ENCODE results near the gene H2BK1.

The H2BK1 gene

DNA sequence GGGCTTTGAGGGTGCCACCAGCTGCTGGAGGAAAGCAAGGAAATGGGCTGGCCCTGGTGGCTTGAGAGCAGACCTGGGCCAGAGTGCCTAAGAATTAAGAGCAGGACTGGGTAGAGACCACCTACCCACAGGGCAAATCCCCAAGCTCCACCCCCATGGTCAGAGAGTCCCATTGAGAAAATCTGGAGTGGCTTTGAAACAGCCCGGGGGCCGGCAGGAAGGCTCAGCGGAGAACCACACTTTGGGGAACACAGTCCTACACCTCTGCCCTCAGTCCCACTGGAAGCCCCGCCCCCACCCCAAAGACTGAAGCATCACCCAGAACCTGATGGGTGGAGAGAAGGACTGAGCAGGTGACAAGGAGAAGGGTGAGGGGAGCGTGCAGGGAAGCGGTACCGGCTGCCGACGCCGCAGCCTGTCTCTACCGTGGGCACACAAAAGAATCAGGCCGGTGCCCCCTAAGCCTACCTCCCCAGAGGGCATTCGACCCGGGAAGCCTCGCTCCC, 34.6 kb upstream of the H2BK1 start:
- DNase-seq, result no peak

DNA sequence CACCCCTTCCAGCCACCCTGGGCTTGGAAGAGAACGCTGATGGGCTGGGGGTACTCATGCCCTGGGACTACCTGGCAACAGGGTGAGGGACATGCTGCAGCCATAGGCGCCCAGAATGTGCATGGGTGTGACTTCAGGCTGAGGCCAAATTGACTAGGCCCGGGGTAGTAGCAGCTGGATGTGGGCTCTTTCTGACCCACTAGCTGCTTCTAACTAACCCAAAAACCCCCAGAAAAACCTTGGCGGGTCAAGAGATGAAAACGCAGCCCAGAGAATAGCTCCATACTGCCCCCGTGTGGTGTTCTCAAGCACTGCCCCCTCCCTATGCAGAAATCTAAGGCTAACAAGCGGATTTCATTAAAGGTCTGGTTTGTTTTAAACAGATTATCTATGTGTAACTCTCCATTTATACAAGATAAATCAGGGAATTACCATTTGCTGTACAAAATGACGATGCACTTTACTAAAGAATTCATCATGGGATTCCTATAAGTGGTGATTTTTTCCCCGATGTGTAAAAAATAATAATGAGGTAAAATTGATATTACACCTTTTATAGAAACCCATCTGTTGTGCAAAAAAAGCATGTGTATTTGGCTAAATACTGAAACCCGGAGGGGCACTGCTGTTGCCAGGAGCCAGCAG, 34.0 kb upstream of the H2BK1 start:
- peak; percentile 23 for DNase-seq

- DNase-seq, result no peak
Observed at GRCh38 chr7:151243408-151244195, 33.3 kb upstream of the H2BK1 start.

- no peak for DNase-seq
Observed at GRCh38 chr7:151243045-151243349, 32.7 kb upstream of the H2BK1 start.

DNA sequence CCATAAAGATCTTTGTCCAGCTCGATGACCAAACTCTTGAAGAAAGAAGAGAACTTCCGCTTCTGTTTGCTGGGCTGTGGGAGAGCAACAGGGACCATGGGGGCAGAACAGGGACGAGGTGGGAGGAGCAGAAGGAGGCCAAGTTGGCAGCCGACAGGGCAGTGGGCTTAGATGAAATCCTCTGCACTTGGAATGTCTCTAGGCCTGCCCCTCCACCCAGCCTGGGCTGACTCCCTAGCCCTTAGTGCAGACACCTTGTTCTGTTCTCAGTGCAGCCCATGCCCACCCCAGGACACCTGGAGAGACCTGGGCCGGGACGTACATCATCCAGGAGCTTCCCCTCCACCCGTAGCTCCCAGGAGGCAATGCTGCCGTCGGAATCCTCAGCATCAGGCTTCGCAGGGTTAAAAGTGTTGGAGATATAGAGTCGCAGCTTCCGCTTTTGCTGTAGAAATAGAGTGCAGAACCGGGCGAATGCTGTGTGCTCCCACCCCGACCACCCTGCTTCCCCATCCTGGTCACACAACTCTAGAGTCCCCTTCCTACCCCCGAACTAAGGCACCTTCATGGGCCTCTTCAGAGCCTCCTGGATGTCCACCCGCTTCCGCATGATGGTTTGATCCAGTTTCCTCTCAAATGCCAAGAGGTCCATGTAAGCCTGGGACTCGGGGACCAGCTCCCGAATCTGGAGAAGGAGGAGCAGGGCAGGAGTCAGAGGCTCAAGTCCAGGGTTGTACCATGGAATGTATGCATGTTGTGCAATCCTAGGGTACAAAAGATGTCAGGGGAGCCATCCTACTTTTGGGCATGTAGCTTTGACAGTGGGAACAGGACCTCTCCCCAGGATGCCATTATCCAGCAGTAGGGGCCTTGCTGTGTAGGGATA, 32.1 kb upstream of the H2BK1 start:
- no peak for DNase-seq

DNA sequence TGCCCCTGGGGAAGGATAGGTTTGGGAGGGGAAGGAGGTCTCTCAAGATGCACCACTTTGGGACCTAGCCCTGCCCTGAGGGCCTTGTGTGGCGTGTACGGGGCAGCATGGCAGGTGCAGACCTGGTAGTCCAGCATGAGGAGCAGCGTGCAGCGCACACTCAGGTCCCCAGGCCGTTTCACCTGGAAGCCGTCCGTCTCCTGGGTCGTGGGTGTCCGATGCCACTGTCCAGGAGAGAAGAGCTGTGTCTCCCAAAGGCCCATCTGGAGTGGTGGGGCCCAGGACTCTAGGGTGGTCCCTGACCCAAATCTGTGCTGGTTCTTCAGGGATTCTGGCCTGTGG, 31.4 kb upstream of the H2BK1 start:
- DNase-seq, result no peak

- DNase-seq, result no peak
Observed at GRCh38 chr7:151240942-151241754, 30.9 kb upstream of the H2BK1 start.

DNA sequence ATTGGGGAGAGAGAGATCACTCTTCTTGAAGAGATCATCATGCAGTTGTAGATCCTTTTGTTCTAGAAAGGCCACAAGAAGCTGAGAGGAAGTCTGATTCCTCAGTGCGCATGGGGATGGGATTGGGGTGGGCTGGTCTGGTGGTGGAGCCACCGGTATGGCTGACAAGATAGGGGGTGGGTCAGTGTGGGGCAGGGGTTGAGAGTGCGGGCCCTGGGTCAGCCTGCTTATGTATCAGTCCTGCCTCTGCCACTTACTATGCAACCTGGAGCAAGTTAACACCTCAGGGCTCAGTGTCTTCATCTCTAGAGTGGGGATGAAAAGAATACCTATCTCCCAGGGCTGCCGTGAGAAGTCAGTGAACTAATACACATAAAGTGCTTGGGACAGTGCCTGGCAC, 30.2 kb upstream of the H2BK1 start:
- no peak for DNase-seq

DNA sequence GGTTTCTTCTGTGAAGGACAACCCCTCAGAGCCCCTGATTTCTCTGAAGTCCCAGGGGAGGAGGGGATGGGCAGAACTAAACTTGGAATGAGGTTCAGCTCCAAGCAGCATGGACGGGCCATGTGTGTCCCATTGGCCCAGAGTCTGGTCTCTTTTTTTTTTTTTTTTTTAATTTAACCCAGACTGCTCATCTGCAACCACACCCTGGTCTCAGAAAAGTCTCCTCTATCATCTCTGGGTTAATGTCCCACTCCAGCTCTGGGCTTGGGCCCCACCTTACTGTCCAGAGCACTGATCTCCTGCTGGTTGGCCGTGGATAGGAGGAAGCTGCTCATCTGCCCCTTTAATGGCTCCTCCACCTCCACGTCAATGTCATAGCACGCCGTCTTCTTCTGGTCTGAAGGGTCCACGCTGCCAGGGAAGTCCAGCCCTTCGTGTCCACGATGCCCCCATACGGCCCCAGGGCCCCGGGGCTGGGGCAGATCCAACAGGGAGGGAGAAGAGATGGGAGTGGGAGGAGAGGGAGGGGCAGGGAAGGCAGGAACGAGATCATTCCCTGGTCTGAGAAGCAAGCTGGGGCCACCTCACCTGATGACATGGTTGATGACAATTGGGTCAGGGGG, 29.7 kb upstream of the H2BK1 start:
- no peak for DNase-seq

GRCh38 chr7:151238924-151239836, 28.9 kb upstream of the H2BK1 start:
- no peak for DNase-seq

DNA sequence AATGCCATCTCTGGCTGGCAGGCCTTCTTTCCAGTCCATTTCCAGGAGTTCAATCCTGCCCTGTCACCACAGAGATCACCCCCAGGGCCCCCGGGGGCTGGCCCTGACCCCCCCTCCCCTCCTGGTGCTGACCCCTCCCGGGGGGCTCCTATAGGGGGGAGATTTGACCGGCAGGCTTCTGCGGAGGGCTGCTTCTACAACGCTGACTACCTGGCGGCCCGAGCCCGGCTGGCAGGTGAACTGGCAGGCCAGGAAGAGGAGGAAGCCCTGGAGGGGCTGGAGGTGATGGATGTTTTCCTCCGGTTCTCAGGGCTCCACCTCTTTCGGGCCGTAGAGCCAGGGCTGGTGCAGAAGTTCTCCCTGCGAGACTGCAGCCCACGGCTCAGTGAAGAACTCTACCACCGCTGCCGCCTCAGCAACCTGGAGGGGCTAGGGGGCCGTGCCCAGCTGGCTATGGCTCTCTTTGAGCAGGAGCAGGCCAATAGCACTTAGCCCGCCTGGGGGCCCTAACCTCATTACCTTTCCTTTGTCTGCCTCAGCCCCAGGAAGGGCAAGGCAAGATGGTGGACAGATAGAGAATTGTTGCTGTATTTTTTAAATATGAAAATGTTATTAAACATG, 28.0 kb upstream of the H2BK1 start:
- no peak for DNase-seq

GRCh38 chr7:151237244-151238189, 27.2 kb upstream of the H2BK1 start:
- DNase-seq, result no peak

DNA sequence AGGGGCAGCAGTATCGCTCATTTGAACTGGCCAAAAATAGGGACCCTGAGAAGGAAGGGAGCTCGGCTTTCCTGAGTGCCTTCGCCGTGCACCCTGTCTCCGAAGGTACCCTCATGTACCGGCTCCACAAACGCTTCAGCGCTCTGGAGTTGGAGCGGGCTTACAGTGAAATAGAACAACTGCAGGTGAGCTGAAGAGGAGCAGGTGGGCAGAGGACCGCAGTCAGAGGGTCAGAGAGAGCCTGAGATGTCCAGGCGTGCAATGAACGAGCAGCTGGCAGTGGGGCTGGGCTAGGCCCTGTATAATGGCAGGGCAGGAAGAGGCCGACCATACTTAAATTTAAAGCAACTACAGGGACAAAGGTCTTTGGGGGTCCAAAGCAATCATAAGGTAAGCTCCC, 26.1 kb upstream of the H2BK1 start:
- DNase-seq, result no peak

DNA sequence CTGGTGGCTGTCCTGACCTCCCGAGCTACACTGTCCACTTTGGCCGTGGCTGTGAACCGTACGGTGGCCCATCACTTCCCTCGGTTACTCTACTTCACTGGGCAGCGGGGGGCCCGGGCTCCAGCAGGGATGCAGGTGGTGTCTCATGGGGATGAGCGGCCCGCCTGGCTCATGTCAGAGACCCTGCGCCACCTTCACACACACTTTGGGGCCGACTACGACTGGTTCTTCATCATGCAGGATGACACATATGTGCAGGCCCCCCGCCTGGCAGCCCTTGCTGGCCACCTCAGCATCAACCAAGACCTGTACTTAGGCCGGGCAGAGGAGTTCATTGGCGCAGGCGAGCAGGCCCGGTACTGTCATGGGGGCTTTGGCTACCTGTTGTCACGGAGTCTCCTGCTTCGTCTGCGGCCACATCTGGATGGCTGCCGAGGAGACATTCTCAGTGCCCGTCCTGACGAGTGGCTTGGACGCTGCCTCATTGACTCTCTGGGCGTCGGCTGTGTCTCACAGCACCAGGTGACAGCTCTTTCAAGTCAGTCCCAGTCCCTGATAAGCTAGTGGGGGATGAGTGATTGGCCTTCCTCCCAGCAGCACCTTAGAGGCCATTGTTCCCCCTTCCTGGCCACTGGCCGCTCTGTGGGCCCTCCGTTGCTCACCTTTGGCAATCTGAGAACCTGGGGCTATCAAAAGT, 25.0 kb upstream of the H2BK1 start:
- no peak for DNase-seq

DNA sequence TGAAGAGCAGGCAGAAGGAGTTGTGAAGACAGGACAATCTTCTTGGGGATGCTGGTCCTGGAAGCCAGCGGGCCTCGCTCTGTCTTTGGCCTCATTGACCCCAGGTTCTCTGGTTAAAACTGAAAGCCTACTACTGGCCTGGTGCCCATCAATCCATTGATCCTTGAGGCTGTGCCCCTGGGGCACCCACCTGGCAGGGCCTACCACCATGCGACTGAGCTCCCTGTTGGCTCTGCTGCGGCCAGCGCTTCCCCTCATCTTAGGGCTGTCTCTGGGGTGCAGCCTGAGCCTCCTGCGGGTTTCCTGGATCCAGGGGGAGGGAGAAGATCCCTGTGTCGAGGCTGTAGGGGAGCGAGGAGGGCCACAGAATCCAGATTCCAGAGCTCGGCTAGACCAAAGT, 23.5 kb upstream of the H2BK1 start:
- DNase-seq, result no peak

DNA sequence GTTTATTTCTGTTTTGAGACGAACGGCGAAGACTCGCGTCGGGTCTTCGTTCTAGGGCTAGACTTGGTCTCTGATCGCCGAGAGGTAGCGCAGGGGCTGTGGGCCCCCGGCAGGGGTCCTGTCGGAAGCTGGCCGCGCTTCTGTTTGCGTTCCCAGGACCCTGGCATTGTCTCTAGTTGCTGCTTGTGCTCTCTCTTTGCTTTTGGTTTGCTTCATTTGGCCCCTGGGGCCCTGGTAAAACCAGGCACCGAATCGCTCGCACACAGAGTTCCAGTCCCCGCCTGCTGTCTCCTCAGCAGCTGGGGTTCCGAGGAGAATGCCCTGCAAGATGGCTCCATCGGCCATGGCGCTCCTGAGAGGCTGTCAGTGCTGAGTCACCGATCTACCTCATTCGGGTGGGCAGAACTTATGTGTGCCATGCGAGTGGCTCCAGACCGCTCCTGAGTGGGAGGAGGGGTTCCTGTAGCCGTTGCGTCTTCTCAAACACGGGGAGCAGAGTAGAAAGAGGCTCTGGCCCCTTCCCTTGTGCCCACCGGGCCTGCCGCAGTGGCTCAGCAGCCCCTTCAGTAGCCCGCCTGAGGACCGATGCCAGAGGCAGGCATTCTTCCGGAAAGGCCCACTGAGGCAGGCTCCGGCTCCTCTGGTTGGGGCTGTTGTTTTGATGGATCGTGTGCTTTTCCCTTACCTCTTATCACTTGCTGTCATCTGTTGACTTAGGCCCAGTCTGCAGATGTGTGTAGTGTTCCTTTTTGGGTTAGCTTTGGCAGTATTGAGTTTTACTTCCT, 22.8 kb upstream of the H2BK1 start:
- no peak for DNase-seq

DNA sequence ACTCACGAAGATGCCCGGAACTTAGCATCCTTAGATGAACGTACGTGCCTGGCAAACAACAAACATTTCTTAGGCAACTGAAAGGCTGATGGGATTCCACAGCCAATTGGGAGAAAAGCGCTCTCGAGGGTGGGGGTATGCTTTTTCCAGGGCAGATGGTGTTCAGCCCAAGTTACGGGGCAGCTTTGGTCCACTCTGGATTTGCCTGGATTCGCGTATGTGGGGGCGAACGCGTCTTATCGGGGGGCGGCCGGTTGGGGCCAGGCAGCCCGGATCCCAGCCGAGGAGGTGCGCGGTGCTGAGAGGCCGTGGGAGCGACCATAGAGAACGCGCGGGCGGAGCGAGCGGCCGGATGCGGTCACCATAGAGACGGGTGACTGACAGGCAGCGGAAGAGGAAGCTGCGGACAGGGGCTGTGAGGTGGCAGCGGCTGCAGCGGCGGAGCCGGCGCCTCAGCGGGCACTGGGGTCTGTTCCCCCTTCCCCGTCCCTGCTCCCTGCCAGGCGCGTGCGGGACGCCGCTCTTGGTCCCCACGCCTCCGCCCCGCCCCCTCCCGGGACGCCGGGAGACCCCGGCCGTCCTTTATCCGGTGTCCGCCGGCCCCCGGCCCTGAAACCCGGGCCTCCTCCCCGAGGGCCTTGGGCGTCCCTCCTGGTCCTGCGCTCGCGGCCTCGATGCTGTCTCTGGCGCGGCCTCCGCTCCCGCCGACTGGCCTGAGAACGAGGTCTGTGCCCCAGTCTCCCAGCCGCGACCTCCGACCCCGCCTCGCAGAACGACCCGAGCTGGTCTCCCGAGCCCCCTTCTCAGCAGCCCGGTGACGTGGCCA, 22.0 kb upstream of the H2BK1 start, which contains the start of gene CHPF2:
CHPF2 (plus strand) TSS at position 393 of the 826 bp plus-strand sequence. CDS start 1,529 bp downstream, outside the sequence.
- DNase-seq, result peak; percentile 76
